Stimulated activated CD4-positive, alpha-beta T cell treated with anti-CD3 and anti-CD28 coated beads, Interleukin-4, amount 100 ng/mL, for 24 hours (primary cell): ENCODE results near the gene ANO1.

Experiments used
- DNase-seq: peaks from one replicate; pipeline ENCODE4 v3.0.0-alpha.2; 2020

ANO1 gene

GRCh38 chr11:70073871-70074371 lies 4.2 kb upstream of the ANO1 start:
- DNase-seq = no peak

- DNase-seq = no peak
Observed at GRCh38 chr11:70074746-70075145, 3.4 kb upstream of the ANO1 start.

GRCh38 chr11:70075836-70076235 lies 2.3 kb upstream of the ANO1 start:
- DNase-seq = no peak

GRCh38 chr11:70076461-70076931 lies 1.6 kb upstream of the ANO1 start:
- no peak for DNase-seq

GRCh38 chr11:70077411-70078094 lies 564 bp upstream of the ANO1 start:
- no peak for DNase-seq

GRCh38 chr11:70078781-70079616 lies 882 bp downstream of the ANO1 start:
- DNase-seq = no peak

- no peak for DNase-seq
Observed at GRCh38 chr11:70079691-70080090, 1.6 kb downstream of the ANO1 start.

GRCh38 chr11:70080763-70081162 lies 2.6 kb downstream of the ANO1 start:
- DNase-seq = no peak

GRCh38 chr11:70082829-70083228 lies 4.7 kb downstream of the ANO1 start:
- no peak for DNase-seq

GRCh38 chr11:70084046-70084984 lies 6.2 kb downstream of the ANO1 start:
- no peak for DNase-seq

- DNase-seq = no peak
Observed at GRCh38 chr11:70085815-70086769, 8.0 kb downstream of the ANO1 start.

- no peak for DNase-seq
Observed at GRCh38 chr11:70087446-70088167, 9.5 kb downstream of the ANO1 start.

- DNase-seq = no peak
Observed at GRCh38 chr11:70088735-70089250, 10.7 kb downstream of the ANO1 start.

- DNase-seq = no peak
Observed at GRCh38 chr11:70089631-70090030, 11.5 kb downstream of the ANO1 start.

- DNase-seq = no peak
Observed at GRCh38 chr11:70090961-70091381, 12.9 kb downstream of the ANO1 start.

GRCh38 chr11:70091638-70092037 lies 13.5 kb downstream of the ANO1 start:
- no peak for DNase-seq

GRCh38 chr11:70092959-70093715 lies 15.0 kb downstream of the ANO1 start:
- DNase-seq = no peak

GRCh38 chr11:70095541-70096252 lies 17.6 kb downstream of the ANO1 start:
- DNase-seq = no peak
